GM18526 (cell line): ENCODE data around the gene SIK2.

Source experiments
- POLR2A ChIP-seq: IDR thresholded peaks from 3 replicates; pipeline ENCODE4 v1.6.1; 2011; ENCODE audit not compliant: insufficient read length; ENCODE audit errors: extremely low read depth

The SIK2 gene

GRCh38 chr11:111734101-111734953, 132.1 kb downstream of the SIK2 start:
- no peak for TF ChIP-seq POLR2A

GRCh38 chr11:111734954-111735261, 132.7 kb downstream of the SIK2 start:
- no peak for TF ChIP-seq POLR2A

GRCh38 chr11:111735262-111736116, 133.2 kb downstream of the SIK2 start:
- no peak for TF ChIP-seq POLR2A

GRCh38 chr11:111736181-111736590, 133.9 kb downstream of the SIK2 start:
- no peak for TF ChIP-seq POLR2A

GRCh38 chr11:111736621-111737443, 134.6 kb downstream of the SIK2 start:
- no peak for TF ChIP-seq POLR2A

- no peak for TF ChIP-seq POLR2A
These were observed 135.4 kb downstream of the SIK2 start for GRCh38 chr11:111737444-111738210.

GRCh38 chr11:111739299-111739698, 137.1 kb downstream of the SIK2 start:
- TF ChIP-seq POLR2A = no peak

GRCh38 chr11:111741751-111742150, 139.5 kb downstream of the SIK2 start:
- TF ChIP-seq POLR2A = no peak

GRCh38 chr11:111743700-111744099, 141.5 kb downstream of the SIK2 start:
- TF ChIP-seq POLR2A = no peak

GRCh38 chr11:111745719-111746504, 143.7 kb downstream of the SIK2 start:
- no peak for TF ChIP-seq POLR2A

GRCh38 chr11:111748035-111748804, 146.0 kb downstream of the SIK2 start:
- no peak for TF ChIP-seq POLR2A

- no peak for TF ChIP-seq POLR2A
These were observed 147.4 kb downstream of the SIK2 start for GRCh38 chr11:111749646-111750045.

- TF ChIP-seq POLR2A = no peak
These were observed 153.8 kb downstream of the SIK2 start for GRCh38 chr11:111756097-111756496.

- no peak for TF ChIP-seq POLR2A
These were observed 157.1 kb downstream of the SIK2 start for GRCh38 chr11:111759376-111759775.
